SU-DHL-6 (cell line): ENCODE results near the gene CRADD.
"Not testable (repeated sequence)": the region's sequence is repeated elsewhere in the genome, so short reads cannot be mapped to it uniquely, and the experiment has no call there.

Source experiments
- H2AFZ ChIP-seq: fragments of 200-600 bp; sonication (generic); 2 replicates; pipeline ENCODE4 v1.6.1; 2014; ENCODE audit warnings: low read depth, mild to moderate bottlenecking, moderate library complexity, mixed read lengths, antibody characterized with exemption, low read length; ENCODE audit not compliant: severe bottlenecking
- H3F3A ChIP-seq: fragments of 200-600 bp; shearing (Covaris generic); 2 replicates; pipeline ENCODE4 v1.6.0; 2016; ENCODE audit warnings: antibody characterized with exemption, mild to moderate bottlenecking; ENCODE audit not compliant: insufficient read depth
- H3K27ac ChIP-seq: fragments of 200-600 bp; sonication (generic); 2 replicates; pipeline ENCODE4 v1.5.1; 2016; ENCODE audit warnings: low read depth, mild to moderate bottlenecking, low read length, moderate library complexity, mixed read lengths
- H3K27me3 ChIP-seq: fragments of 200-600 bp; sonication (generic), shearing (Covaris generic); 2 replicates; pipeline ENCODE4 v1.6.0; 2014; ENCODE audit warnings: mild to moderate bottlenecking, low read length
- H3K36me3 ChIP-seq: fragments of 200-600 bp; sonication (generic); 2 replicates; pipeline ENCODE4 v1.6.1; 2014; ENCODE audit warnings: mild to moderate bottlenecking, low read length, mixed read lengths
- H3K4me2 ChIP-seq: fragments of 300-600, 200-600 bp; shearing (Covaris generic), sonication (generic); 2 replicates; pipeline ENCODE4 v1.6.0; 2014; ENCODE audit warnings: low read length, low read depth, mild to moderate bottlenecking; ENCODE audit not compliant: poor library complexity, severe bottlenecking
- H3K4me3 ChIP-seq: fragments of 200-600 bp; sonication (generic); 2 replicates; pipeline ENCODE4 v1.5.1; 2014; ENCODE audit warnings: antibody characterized with exemption, low read length, mild to moderate bottlenecking, mixed read lengths; ENCODE audit not compliant: insufficient read depth, poor library complexity, severe bottlenecking
- H3K79me2 ChIP-seq: fragments of 200-600 bp; sonication (generic); 2 replicates; pipeline ENCODE4 v1.6.1; 2014; ENCODE audit warnings: mild to moderate bottlenecking, low read length, moderate library complexity; ENCODE audit not compliant: insufficient read depth
- H3K9ac ChIP-seq: fragments of 200-600 bp; sonication (generic); 2 replicates; pipeline ENCODE4 v1.7.0; 2014; ENCODE audit warnings: mild to moderate bottlenecking, low read length
- H3K9me2 ChIP-seq: fragments of 200-600 bp; sonication (generic); replicated peaks from 2 replicates; pipeline ENCODE4 v1.6.1; 2014; ENCODE audit warnings: low read length; ENCODE audit not compliant: insufficient read depth
- H3K9me3 ChIP-seq: fragments of 200-600 bp; sonication (generic); 2 replicates; pipeline ENCODE4 v1.6.1; 2014; ENCODE audit warnings: low read length, mixed read lengths; ENCODE audit not compliant: insufficient read depth
- H4K20me1 ChIP-seq: fragments of 200-600 bp; sonication (generic); 2 replicates; pipeline ENCODE4 v1.6.1; 2014; ENCODE audit warnings: low read depth, mild to moderate bottlenecking, antibody characterized with exemption, low read length, moderate library complexity, mixed read lengths
- EZH2phosphoT487 ChIP-seq: fragments of 200-600 bp; sonication (generic), shearing (Covaris generic); conservative IDR thresholded peaks from 2 replicates; pipeline ENCODE4 v1.6.1; 2018; ENCODE audit warnings: mild to moderate bottlenecking, antibody characterized with exemption, low read length, moderate library complexity, mixed read lengths
- TF ChIP-seq, protein P1 (sequence below): fragments of 200-600 bp; sonication (generic); IDR thresholded peaks from one replicate; pipeline ENCODE4 v1.5.1; 2017; ENCODE audit warnings: antibody characterized with exemption, mild to moderate bottlenecking, low read length, moderate library complexity; ENCODE audit not compliant: insufficient read depth, poor library complexity, severe bottlenecking

Gene CRADD

DNA sequence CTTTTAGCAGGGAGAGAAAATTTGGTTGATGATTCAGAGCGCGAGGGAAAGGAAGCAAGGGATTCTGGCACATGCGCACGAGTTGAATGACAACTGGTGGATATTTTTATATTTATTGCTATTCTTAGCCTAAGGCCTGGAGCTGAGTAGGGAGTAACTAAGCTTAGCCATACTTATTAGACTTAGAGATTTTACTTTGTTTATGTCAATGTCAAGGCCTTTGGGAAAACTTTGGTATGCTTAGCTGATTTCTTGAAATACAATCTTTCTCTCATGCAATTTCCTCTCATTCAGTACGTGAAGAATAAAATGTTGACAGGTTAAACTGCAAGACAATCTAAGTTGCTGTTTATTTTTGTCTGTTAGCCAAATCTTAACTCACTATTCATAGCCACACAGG lies 101.1 kb downstream of the CRADD start:
- Histone ChIP-seq H3K9me2 (no peaks in the 10 kb centered on the region; the same call in 1 of the 2 replicates), H3F3A (no peaks in the 10 kb centered on the region), H3K9me3 (no peaks in the 10 kb centered on the region), H3K4me2 (no peak overlapping the region), H3K27me3 (no peaks in the 10 kb centered on the region; the same call in 1 of the 2 replicates), H3K27ac (no peak overlapping the region), H3K9ac (no peak overlapping the region), H3K36me3 (no peaks in the 10 kb centered on the region), H3K4me3 (no peak overlapping the region), H4K20me1 (no peaks in the 10 kb centered on the region), H3K79me2 (no peaks in the 10 kb centered on the region), H2AFZ (no peak overlapping the region)
- TF ChIP-seq EZH2phosphoT487 = no peak
- TF ChIP-seq, protein P1, sequence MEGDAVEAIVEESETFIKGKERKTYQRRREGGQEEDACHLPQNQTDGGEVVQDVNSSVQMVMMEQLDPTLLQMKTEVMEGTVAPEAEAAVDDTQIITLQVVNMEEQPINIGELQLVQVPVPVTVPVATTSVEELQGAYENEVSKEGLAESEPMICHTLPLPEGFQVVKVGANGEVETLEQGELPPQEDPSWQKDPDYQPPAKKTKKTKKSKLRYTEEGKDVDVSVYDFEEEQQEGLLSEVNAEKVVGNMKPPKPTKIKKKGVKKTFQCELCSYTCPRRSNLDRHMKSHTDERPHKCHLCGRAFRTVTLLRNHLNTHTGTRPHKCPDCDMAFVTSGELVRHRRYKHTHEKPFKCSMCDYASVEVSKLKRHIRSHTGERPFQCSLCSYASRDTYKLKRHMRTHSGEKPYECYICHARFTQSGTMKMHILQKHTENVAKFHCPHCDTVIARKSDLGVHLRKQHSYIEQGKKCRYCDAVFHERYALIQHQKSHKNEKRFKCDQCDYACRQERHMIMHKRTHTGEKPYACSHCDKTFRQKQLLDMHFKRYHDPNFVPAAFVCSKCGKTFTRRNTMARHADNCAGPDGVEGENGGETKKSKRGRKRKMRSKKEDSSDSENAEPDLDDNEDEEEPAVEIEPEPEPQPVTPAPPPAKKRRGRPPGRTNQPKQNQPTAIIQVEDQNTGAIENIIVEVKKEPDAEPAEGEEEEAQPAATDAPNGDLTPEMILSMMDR = no peak

DNA sequence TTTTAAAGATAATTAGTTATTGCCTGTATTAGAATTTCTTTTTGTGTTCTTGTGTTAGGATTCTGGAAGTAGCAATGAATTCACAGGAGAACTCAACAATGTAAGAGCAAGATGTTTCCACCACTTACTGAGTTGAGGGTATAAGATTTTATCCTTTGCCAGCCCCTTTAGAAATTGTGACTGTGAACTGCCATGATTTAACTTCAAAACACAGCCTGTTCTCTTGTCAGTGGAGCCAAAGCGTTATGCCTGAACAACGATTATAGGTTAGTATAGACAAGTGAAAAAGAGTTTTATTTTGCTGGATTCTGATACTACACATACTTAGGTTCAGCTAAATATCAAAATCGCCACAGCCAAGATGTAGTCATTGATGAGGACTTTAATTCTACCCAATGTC lies 101.6 kb downstream of the CRADD start:
- no peak overlapping the region for H2AFZ ChIP-seq
- TF ChIP-seq EZH2phosphoT487 = no peak
- TF ChIP-seq, protein P1 = no peak
- no peaks in the 10 kb centered on the region for H3K79me2 ChIP-seq
- no peaks in the 10 kb centered on the region for H3K36me3 ChIP-seq
- no peak overlapping the region for H3K27ac ChIP-seq
- no peaks in the 10 kb centered on the region; the same call in 1 of the 2 replicates for H3K27me3 ChIP-seq
- H3F3A ChIP-seq = no peaks in the 10 kb centered on the region
- H3K9me2 ChIP-seq = no peaks in the 10 kb centered on the region; the same call in 1 of the 2 replicates
- no peak overlapping the region for H3K4me3 ChIP-seq
- no peaks in the 10 kb centered on the region for H3K9me3 ChIP-seq
- H3K4me2 ChIP-seq = no peak overlapping the region
- no peaks in the 10 kb centered on the region for H4K20me1 ChIP-seq
- H3K9ac ChIP-seq = no peak overlapping the region

DNA sequence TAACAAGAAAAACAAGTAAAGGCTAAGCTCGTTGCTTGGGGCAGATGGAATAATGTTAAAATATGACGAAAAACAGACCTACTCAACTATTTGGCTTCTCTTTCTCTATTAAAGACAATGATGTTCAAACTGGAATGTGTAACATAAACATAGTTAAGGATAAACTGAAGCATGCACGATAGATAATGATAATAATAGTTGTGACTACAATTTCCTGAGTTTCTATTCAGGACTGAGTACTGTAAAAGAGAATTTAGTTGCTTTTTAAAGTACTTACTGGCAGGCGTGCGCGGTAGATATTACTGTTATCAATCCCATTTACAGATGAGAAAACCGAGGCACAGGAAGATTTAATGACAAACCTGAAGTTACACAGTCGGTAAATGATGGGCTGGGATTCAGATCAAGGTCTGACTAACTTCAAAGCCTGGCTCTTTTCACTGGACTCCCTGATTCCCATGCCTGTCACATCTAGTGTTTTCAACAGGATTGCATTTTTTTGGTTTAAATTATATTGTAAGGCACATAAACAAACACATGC lies 103.0 kb downstream of the CRADD start:
- Histone ChIP-seq H3K27me3 (no peaks in the 10 kb centered on the region; the same call in 1 of the 2 replicates), H3K79me2 (no peaks in the 10 kb centered on the region), H3K9me2 (no peaks in the 10 kb centered on the region; the same call in 1 of the 2 replicates), H4K20me1 (no peaks in the 10 kb centered on the region), H3F3A (no peaks in the 10 kb centered on the region), H3K9ac (no peak overlapping the region), H3K4me3 (no peak overlapping the region), H2AFZ (no peak overlapping the region), H3K36me3 (no peaks in the 10 kb centered on the region), H3K4me2 (no peak overlapping the region), H3K27ac (no peak overlapping the region), H3K9me3 (no peaks in the 10 kb centered on the region)
- TF ChIP-seq, protein P1 = no peak
- no peak for TF ChIP-seq EZH2phosphoT487

DNA sequence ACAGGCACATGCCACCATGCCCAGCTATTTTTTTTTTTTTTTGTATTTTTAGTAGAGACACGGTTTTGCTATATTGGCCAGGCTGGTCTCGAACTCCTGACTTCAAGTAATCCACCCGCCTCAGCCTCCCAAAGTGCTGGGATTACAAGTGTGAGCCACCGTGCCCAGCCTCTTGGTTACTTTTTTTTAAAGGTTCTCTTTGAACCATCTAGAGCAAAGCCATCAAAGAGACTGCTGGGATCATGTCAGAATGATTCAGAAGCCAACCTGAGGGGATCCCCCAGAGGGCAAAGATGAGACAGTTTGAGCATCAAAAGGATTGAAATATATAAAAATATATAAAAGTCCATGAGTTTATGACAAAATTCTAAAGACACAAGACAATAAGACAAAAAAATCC lies 103.7 kb downstream of the CRADD start:
- H2AFZ ChIP-seq, H3K9ac ChIP-seq, H3K9me2 ChIP-seq, H3K79me2 ChIP-seq, H3K27ac ChIP-seq, H3K4me3 ChIP-seq, H3K9me3 ChIP-seq, H3K36me3 ChIP-seq, H3K4me2 ChIP-seq, H4K20me1 ChIP-seq, H3K27me3 ChIP-seq, H3F3A ChIP-seq: not testable (repeated sequence)

DNA sequence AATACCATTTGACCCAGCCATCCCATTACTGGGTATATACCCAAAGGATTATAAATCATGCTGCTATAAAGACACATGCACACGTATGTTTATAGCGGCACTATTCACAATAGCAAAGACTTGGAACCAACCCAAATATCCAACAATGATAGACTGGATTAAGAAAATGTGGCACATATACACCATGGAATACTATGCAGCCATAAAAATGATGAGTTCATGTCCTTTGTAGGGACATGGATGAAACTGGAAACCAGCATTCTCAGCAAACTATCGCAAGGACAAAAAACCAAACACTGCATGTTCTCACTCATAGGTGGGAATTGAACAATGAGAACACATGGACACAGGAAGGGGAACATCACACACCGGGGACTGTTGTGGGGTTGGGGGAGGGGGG lies 104.8 kb downstream of the CRADD start:
- not testable (repeated sequence) for H3K9ac ChIP-seq, H3K27me3 ChIP-seq, H2AFZ ChIP-seq, H3K27ac ChIP-seq, H3F3A ChIP-seq, H3K4me3 ChIP-seq, H3K79me2 ChIP-seq, H4K20me1 ChIP-seq, H3K9me3 ChIP-seq, H3K9me2 ChIP-seq, H3K4me2 ChIP-seq, H3K36me3 ChIP-seq
